Panc1 (cell line): ENCODE measurements around the gene NXPH2.

Experiments
- POLR2AphosphoS5 ChIP-seq: IDR thresholded peaks from 2 replicates; pipeline ENCODE4 v1.6.1; 2012; ENCODE audit warnings: mild to moderate bottlenecking, low read depth, low read length, moderate library complexity
- TF ChIP-seq, protein P1 (sequence below): fragments of 450-650 bp; IDR thresholded peaks from 2 replicates; pipeline ENCODE4 v1.5.1; 2017; ENCODE audit warnings: mild to moderate bottlenecking

- TF ChIP-seq, protein P1, sequence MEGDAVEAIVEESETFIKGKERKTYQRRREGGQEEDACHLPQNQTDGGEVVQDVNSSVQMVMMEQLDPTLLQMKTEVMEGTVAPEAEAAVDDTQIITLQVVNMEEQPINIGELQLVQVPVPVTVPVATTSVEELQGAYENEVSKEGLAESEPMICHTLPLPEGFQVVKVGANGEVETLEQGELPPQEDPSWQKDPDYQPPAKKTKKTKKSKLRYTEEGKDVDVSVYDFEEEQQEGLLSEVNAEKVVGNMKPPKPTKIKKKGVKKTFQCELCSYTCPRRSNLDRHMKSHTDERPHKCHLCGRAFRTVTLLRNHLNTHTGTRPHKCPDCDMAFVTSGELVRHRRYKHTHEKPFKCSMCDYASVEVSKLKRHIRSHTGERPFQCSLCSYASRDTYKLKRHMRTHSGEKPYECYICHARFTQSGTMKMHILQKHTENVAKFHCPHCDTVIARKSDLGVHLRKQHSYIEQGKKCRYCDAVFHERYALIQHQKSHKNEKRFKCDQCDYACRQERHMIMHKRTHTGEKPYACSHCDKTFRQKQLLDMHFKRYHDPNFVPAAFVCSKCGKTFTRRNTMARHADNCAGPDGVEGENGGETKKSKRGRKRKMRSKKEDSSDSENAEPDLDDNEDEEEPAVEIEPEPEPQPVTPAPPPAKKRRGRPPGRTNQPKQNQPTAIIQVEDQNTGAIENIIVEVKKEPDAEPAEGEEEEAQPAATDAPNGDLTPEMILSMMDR = no peak
- TF ChIP-seq POLR2AphosphoS5 = no peak
These were observed 76.9 kb downstream of the NXPH2 start for GRCh38 chr2:138703242-138703641.
